Activated gamma-delta T cell treated with Interleukin-2 at 50 U/mL for 16 hours (primary cell): ENCODE data around the gene PDZRN4.
"Not testable (repeated sequence)": the region's sequence is repeated elsewhere in the genome, so short reads cannot be mapped to it uniquely, and the experiment has no call there.

ENCODE experiments used
- DNase-seq: peaks from one replicate; pipeline ENCODE4 v3.0.0-alpha.2; 2020

PDZRN4 gene

GRCh38 chr12:41188058-41188840 is at the start of gene PDZRN4:
Gene PDZRN4, plus strand, starts transcription at chr12:41188320.
- DNase-seq = no peak

GRCh38 chr12:41140117-41140516 is 48.0 kb upstream of the PDZRN4 start:
- no peak for DNase-seq

GRCh38 chr12:41141104-41141503 is 47.0 kb upstream of the PDZRN4 start:
- DNase-seq = no peak

- no peak for DNase-seq
These were observed 45.7 kb upstream of the PDZRN4 start for GRCh38 chr12:41142376-41142775.

GRCh38 chr12:41151793-41152192 is 36.3 kb upstream of the PDZRN4 start:
- DNase-seq = no peak

- DNase-seq = no peak
These were observed 25.7 kb upstream of the PDZRN4 start for GRCh38 chr12:41162461-41162860.

- no peak for DNase-seq
These were observed 20.4 kb upstream of the PDZRN4 start for GRCh38 chr12:41167701-41168100.

- DNase-seq = no peak
These were observed 13.5 kb upstream of the PDZRN4 start for GRCh38 chr12:41174602-41175001.

- not testable (repeated sequence) for DNase-seq
These were observed 8.6 kb upstream of the PDZRN4 start for GRCh38 chr12:41179507-41179906.

- no peak for DNase-seq
These were observed 3.3 kb upstream of the PDZRN4 start for GRCh38 chr12:41184864-41185263.

- no peak for DNase-seq
These were observed 2.1 kb upstream of the PDZRN4 start for GRCh38 chr12:41186026-41186425.

GRCh38 chr12:41188841-41189394 is 798 bp downstream of the PDZRN4 start:
- no peak for DNase-seq

GRCh38 chr12:41189395-41190251 is 1.5 kb downstream of the PDZRN4 start:
- no peak for DNase-seq

GRCh38 chr12:41190338-41190737 is 2.2 kb downstream of the PDZRN4 start:
- DNase-seq = no peak

- not testable (repeated sequence) for DNase-seq
These were observed 3.4 kb downstream of the PDZRN4 start for GRCh38 chr12:41191549-41191948.

GRCh38 chr12:41193311-41193710 is 5.2 kb downstream of the PDZRN4 start:
- no peak for DNase-seq

GRCh38 chr12:41202051-41202450 is 13.9 kb downstream of the PDZRN4 start:
- DNase-seq = no peak

- DNase-seq = no peak
These were observed 17.1 kb downstream of the PDZRN4 start for GRCh38 chr12:41205070-41205709.

- no peak for DNase-seq
These were observed 18.2 kb downstream of the PDZRN4 start for GRCh38 chr12:41206298-41206697.

- DNase-seq = no peak
These were observed 23.3 kb downstream of the PDZRN4 start for GRCh38 chr12:41211448-41211847.

GRCh38 chr12:41212625-41213024 is 24.5 kb downstream of the PDZRN4 start:
- DNase-seq = no peak

GRCh38 chr12:41213107-41213506 is 25.0 kb downstream of the PDZRN4 start:
- no peak for DNase-seq

GRCh38 chr12:41213648-41214047 is 25.5 kb downstream of the PDZRN4 start:
- DNase-seq = no peak
